ENCODE measurements around the gene SLC10A4.

Gene SLC10A4

DNA sequence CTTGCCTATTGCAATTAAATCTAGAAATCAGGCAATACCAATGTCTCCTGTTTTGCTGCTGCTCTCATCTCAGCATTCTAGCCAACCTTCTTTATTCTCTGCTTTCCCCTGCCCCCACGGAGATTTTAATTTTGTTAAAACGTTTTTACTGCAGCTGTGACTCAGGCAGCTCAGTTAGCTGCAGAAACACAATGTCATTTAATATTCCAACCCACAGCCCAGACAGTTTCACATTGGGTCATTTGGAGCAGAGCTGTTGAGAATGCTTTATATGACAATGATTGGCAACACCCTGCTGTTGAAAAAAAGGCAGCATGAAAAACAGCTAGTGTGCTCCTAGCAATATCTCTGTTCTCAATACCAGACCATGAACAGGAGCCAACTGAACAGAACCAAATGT lies 12.6 kb upstream of the SLC10A4 start:
- no peak overlapping the region for H3K27ac Mint-ChIP-seq
- no peak overlapping the region for H3K4me3 Mint-ChIP-seq
- no peaks in the 10 kb centered on the region for H3K9me3 Mint-ChIP-seq
- H3K36me3 Mint-ChIP-seq: no peaks in the 10 kb centered on the region
- H3K4me1 Mint-ChIP-seq: peaks cover 5% of the 10 kb centered on the region
- no peak for ATAC-seq (ENCODE audit: low read depth)
- DNase-seq (ENCODE audit: low spot score in 2 of 2): no peak
- peaks cover 5% of the 10 kb centered on the region for H3K27me3 Mint-ChIP-seq

DNA sequence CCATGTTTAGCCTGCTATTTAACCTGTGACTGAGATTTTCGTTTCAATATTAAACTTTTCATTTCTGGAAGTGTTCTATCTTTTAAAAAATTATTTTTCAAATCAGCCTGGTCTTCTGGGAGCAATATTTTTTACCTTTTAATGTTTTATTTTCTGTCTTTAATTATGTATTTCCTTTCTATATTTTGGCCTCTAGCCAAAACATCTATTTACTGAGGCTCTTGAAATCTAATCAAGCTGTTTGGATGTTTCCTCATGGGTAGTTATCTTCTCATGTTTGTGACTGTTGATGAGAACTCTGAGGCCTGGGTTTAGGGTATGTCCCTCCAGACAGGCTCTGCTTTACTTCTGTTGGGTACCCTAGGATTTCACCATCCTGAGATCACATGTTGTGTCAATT lies 10.3 kb upstream of the SLC10A4 start:
- no peak for DNase-seq (ENCODE audit: low spot score in 2 of 2)
- Mint-ChIP-seq H3K4me3 (no peak overlapping the region), H3K4me1 (no peaks in the 10 kb centered on the region)

DNA sequence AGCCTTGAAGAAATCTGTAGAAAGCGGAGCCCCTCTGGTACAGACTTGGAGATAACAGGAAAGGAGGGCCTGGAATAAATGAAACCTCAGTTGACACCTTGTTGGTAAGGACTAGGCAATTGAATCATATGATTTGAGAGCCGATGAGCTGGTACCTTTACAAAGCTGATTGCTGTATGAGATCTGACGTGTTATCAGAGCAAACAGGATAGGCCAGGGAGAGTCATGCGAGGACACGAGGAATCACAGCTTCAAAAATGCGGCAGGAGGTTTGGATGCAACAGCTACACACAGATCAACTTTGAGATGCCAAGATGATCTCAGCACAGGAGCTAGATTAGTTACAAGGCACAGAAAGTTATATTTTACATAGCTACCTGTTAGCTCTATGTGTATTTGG lies 7.4 kb upstream of the SLC10A4 start:
- H3K27me3 Mint-ChIP-seq: peaks cover 3% of the 10 kb centered on the region
- H3K27ac Mint-ChIP-seq: no peak overlapping the region
- ATAC-seq (ENCODE audit: low read depth): no peak
- H3K4me3 Mint-ChIP-seq: no peak overlapping the region
- no peaks in the 10 kb centered on the region for H3K36me3 Mint-ChIP-seq
- H3K4me1 Mint-ChIP-seq: no peaks in the 10 kb centered on the region
- no peak for DNase-seq (ENCODE audit: low spot score in 2 of 2)
- H3K9me3 Mint-ChIP-seq: no peaks in the 10 kb centered on the region

More for the DNA sequence above, 10.3 kb upstream of the SLC10A4 start:
- peaks cover 5% of the 10 kb centered on the region for H3K27me3 Mint-ChIP-seq
- no peak for ATAC-seq (ENCODE audit: low read depth)
- no peaks in the 10 kb centered on the region for H3K9me3 Mint-ChIP-seq
- H3K27ac Mint-ChIP-seq: no peak overlapping the region
- no peaks in the 10 kb centered on the region for H3K36me3 Mint-ChIP-seq

DNA sequence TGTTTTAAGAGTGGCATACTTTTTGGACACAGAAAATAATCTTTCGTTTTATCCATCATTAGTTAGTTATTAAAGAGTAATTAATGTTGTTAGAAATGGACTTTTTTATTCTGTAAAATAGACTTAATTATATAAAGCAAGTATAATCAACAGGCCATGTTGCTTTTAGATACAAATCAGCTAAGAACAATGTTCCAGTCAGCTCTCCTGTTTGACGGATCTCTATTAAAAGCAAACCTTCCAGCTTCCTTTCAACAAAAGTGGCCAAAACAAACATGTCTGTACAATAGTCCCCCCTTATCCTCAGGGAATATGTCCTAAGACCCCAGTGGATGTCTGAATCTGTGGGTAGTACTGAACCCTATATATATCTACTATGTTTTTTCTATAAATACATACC lies 4.9 kb upstream of the SLC10A4 start:
- no peak overlapping the region for H3K4me3 Mint-ChIP-seq
- H3K27ac Mint-ChIP-seq: no peak overlapping the region
- peaks cover 6% of the 10 kb centered on the region for H3K27me3 Mint-ChIP-seq
- no peaks in the 10 kb centered on the region for H3K9me3 Mint-ChIP-seq
- no peak for ATAC-seq (ENCODE audit: low read depth)
- no peaks in the 10 kb centered on the region for H3K36me3 Mint-ChIP-seq
- DNase-seq (ENCODE audit: low spot score in 2 of 2): no peak
- H3K4me1 Mint-ChIP-seq: no peaks in the 10 kb centered on the region

DNA sequence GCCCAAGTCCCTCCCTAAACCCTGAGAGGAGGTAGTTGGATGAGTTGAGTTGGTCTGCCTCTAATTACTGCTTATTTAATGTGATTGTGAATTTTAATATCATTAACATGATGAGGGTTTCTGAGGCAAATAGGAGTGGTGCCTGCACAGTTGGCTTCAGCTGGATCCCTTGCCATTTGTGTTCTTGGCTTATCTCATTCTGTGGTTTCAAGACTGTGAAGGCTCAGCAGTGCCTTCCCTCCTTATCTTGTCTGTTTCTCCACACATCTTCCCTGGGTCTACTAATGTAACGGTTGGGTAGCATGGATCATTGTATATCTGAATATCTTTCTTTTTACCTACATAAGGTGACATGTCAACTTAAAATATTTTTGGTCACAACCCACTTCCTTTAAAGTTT lies 1.6 kb upstream of the SLC10A4 start:
- DNase-seq (ENCODE audit: low spot score in 2 of 2): no peak
- H3K4me1 Mint-ChIP-seq: peaks cover 9% of the 10 kb centered on the region
- H3K27ac Mint-ChIP-seq: no peak overlapping the region
- no peaks in the 10 kb centered on the region for H3K36me3 Mint-ChIP-seq
- peaks cover 16% of the 10 kb centered on the region for H3K27me3 Mint-ChIP-seq
- no peaks in the 10 kb centered on the region for H3K9me3 Mint-ChIP-seq
- ATAC-seq (ENCODE audit: low read depth): no peak
- no peak overlapping the region for H3K4me3 Mint-ChIP-seq

DNA sequence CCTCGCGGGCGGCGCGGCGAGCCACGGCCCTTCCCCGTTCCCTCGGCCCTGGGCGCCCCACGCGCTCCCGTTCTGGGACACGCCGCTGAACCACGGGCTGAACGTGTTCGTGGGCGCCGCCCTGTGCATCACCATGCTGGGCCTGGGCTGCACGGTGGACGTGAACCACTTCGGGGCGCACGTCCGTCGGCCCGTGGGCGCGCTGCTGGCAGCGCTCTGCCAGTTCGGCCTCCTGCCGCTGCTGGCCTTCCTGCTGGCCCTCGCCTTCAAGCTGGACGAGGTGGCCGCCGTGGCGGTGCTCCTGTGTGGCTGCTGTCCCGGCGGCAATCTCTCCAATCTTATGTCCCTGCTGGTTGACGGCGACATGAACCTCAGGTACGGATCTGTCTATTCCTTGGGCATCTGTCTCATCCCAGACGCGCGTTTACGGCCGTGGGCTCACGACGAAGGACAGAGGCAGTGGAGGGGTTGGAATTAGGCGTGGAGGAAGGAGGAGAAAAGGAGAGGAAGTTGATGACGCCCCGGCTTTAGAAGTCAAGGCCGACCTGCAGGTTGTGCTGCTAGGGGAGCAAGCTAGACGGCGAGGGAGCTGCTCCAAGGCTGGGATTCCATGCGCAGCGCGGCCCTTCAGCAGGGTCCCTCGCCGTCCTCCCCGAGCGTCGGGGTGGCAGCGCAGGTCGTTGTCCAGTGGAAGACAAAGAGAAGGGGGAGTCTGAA lies 792 bp downstream of the SLC10A4 start:
- no peaks in the 10 kb centered on the region for H3K36me3 Mint-ChIP-seq
- peaks cover 9% of the 10 kb centered on the region for H3K4me1 Mint-ChIP-seq
- peaks cover 25% of the 10 kb centered on the region for H3K27me3 Mint-ChIP-seq
- H3K4me3 Mint-ChIP-seq: peak overlapping the region; percentile 71
- DNase-seq (ENCODE audit: low spot score in 2 of 2): no peak
- no peaks in the 10 kb centered on the region for H3K9me3 Mint-ChIP-seq
- H3K27ac Mint-ChIP-seq: no peak overlapping the region
- ATAC-seq (ENCODE audit: low read depth): peak; percentile 22

DNA sequence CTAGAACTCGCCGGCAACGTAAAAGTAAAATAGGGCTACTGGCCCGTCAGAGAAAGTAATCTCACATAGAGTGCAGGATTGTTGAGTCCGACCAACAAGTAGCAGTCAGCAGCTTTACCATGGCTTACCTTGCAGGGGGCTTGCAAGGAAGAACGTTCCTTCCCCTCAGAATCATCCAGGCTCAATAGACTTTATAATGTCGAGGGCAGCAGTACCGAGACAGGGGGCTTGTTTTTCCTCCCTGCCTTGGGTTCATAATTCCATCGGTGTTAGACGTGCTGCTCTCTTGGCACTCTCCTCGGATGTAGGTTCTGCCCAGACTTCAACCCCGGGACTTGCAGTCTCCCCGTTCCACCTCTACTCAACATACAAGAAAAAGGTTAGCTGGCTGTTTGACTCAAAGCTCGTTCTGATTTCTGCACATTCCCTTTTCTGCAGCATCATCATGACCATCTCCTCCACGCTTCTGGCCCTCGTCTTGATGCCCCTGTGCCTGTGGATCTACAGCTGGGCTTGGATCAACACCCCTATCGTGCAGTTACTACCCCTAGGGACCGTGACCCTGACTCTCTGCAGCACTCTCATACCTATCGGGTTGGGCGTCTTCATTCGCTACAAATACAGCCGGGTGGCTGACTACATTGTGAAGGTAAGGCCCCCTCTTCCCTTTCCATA lies 1.5 kb downstream of the SLC10A4 start:
- H3K27ac Mint-ChIP-seq: no peak overlapping the region
- peaks cover 25% of the 10 kb centered on the region for H3K27me3 Mint-ChIP-seq
- peak overlapping the region; percentile 71 for H3K4me3 Mint-ChIP-seq
- ATAC-seq (ENCODE audit: low read depth) (no peak), DNase-seq (ENCODE audit: low spot score in 2 of 2) (no peak)
- no peaks in the 10 kb centered on the region for H3K36me3 Mint-ChIP-seq
- H3K4me1 Mint-ChIP-seq: peaks cover 9% of the 10 kb centered on the region
- no peaks in the 10 kb centered on the region for H3K9me3 Mint-ChIP-seq

DNA sequence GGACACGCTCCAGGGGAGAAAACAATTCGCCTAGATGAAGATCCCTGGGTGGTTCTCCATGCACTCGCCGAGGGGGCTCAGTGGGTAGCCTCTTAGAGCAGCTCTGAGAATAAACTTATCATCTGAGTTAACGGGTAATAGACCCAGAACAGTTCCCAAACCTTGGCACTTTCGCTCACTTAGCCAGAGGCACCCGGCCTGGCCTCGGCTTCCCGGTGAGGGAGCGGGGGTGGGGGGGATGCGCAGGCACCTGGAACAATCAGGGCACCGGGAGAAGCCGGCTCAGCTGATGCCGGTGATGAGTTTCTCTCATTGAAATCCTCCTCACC lies 6.5 kb downstream of the SLC10A4 start:
- Mint-ChIP-seq H3K27me3 (peaks cover 16% of the 10 kb centered on the region), H3K27ac (peak overlapping the region; percentile 63)

DNA sequence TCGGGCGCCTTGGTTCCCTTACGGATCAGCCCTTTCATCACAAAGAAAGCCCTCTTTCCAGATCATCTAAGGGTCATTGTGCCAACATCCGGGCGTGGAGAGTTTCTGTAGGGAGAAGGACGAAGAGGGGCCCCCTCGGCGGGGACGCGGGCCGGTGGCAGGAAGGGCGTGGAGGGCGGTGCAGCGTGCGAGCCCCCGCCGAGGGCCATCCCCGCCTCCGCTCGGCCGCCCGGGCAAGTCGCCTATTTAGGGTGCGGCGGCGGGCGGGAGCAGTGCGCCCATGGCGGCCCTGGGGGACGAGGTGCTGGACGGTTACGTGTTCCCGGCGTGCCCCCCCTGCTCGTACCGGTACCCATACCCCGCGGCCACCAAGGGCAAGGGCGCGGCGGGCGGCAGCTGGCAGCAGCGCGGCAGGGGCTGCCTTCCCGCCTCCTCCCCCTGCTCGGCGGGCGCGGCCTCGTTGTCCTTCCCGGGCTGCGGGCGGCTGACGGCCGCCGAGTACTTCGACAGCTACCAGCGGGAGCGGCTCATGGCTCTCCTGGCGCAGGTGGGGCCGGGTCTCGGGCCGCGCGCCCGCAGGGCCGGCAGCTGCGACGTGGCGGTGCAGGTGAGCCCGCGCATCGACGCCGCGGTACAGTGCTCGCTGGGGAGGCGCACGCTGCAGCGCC lies 7.0 kb downstream of the SLC10A4 start, which contains the start of gene ZAR1:
TSS of gene ZAR1 (plus strand) at position 241 of the 668 bp plus-strand sequence. CDS start at position 281, 40 bp downstream.
- H3K36me3 Mint-ChIP-seq: no peaks in the 10 kb centered on the region

More for the DNA sequence above, 6.5 kb downstream of the SLC10A4 start:
- no peak for ATAC-seq (ENCODE audit: low read depth)
- Mint-ChIP-seq H3K4me1 (peaks cover 4% of the 10 kb centered on the region), H3K36me3 (no peaks in the 10 kb centered on the region), H3K4me3 (peak overlapping the region; percentile 67), H3K9me3 (no peaks in the 10 kb centered on the region)
- DNase-seq (ENCODE audit: low spot score in 2 of 2): no peak

DNA sequence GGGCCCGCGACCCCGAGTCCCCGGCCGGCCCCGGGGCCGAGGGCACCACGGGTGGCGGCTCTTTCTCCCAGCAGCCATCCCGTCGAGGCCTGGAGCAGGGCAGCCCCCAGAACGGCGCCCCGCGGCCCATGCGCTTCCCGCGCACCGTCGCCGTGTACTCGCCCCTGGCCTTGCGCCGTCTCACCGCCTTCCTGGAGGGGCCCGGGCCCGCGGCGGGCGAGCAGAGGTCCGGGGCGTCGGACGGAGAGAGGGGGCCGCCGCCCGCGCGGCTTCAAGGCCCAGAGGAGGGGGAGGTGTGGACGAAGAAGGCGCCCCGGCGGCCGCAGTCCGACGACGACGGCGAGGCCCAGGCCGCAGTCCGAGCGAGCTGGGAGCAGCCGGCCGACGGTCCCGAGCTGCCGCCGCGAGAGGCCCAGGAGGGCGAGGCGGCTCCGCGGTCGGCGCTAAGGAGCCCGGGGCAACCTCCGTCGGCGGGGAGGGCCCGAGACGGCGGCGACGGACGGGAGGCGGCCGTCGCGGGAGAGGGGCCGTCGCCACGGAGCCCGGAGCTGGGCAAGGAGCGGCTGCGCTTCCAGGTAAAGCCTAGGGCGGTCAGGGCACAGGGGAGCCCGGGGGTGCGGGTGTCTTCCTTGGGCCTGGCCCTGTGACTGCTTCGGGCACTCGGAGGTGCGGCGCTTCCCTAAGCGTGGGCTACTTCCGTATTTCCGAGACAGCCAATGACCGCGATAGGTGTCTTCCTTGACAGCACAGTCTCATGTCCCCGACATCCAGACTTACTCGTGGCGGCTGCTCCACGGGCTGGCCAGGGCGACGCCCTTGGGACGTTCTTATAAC lies 7.8 kb downstream of the SLC10A4 start:
- no peaks in the 10 kb centered on the region for H3K4me1 Mint-ChIP-seq
- DNase-seq (ENCODE audit: low spot score in 2 of 2) (no peak), ATAC-seq (ENCODE audit: low read depth) (peak; percentile 58)
- H3K36me3 Mint-ChIP-seq: no peaks in the 10 kb centered on the region
- peak overlapping the region; percentile 24 for H3K4me3 Mint-ChIP-seq
- no peaks in the 10 kb centered on the region for H3K9me3 Mint-ChIP-seq
- H3K27ac Mint-ChIP-seq: no peak overlapping the region
- H3K27me3 Mint-ChIP-seq: peaks cover 10% of the 10 kb centered on the region

More for the DNA sequence above, 7.0 kb downstream of the SLC10A4 start, which contains the start of gene ZAR1:
- no peaks in the 10 kb centered on the region for H3K9me3 Mint-ChIP-seq
- peak within 1 kb of the TSS; percentile 67 for H3K4me3 Mint-ChIP-seq
- peaks cover 11% of the 10 kb centered on the region for H3K27me3 Mint-ChIP-seq
- ATAC-seq (ENCODE audit: low read depth) (peak; percentile 35), DNase-seq (ENCODE audit: low spot score in 2 of 2) (peak in 1 of 2 donors; percentile 15)
- no peaks in the 10 kb centered on the region for H3K4me1 Mint-ChIP-seq
- peak within 1 kb of the TSS; percentile 63 for H3K27ac Mint-ChIP-seq

DNA sequence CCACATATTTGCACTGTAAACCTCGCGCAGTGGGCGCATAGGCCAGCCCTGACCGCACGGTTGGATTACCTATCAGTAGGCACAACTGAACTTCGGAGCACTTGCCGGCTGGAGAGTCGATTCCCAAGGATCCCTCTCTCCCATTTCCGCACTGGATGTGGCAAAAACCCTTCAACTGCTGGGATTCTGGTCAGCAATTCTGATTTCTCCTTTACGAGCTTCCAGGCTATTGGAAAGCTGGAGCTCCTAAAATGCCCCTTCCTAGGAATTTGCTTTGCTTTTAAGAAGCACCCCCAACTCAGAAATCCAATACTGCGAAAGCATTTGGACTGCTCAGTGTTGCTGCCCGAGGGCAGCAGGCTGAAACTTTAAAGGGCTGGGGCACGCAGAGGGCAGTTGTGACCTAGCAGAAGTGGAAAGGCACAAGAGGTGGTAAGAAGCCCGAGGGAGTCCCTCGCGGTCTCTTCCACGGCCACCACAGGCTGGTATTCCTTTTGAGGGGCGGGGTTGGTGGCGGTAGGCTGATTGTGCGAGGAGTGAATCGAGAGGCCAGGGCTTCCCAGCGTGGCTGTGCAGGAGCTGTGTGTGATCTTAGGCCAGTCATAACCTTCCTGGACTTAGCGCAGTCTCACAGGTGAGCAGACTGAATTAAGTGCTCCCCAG lies 8.5 kb downstream of the SLC10A4 start:
- Mint-ChIP-seq H3K4me1 (no peaks in the 10 kb centered on the region), H3K27me3 (peaks cover 10% of the 10 kb centered on the region), H3K27ac (no peak overlapping the region), H3K9me3 (no peaks in the 10 kb centered on the region), H3K36me3 (peaks cover 2% of the 10 kb centered on the region), H3K4me3 (peak overlapping the region; percentile 24)
- ATAC-seq (ENCODE audit: low read depth): no peak
- no peak for DNase-seq (ENCODE audit: low spot score in 2 of 2)

DNA sequence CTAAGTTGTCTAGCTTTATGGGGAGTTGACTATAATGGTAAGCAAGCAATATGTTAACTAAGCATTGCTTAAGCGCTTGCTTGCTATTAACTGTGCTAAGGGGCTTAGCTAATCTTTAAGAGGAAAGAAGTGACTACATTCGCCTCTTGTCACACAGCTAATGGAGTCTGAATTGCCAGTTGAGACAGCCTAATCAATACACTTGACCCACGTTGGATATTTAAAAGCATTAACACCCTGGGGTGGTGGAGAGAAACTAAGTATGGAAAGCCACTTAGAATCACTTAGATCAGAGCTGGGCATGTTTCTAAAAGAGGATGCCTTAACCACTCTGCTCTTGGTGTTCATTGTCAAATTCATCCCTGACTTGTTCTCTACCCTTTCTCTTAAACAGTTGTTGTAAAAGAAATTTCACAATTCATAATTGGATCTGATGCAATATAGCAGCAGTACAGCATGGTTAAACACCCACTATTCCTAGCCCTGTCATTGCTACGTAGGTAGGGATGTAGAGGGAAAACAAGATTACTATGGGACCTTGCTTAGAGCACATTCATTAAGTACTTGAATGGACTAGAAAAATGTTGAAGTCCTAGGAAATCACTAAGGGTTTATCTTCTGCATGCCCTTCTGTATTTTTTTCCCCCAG lies 10.4 kb downstream of the SLC10A4 start:
- H3K27ac Mint-ChIP-seq: no peak overlapping the region
- peaks cover 2% of the 10 kb centered on the region for H3K36me3 Mint-ChIP-seq
- H3K9me3 Mint-ChIP-seq: no peaks in the 10 kb centered on the region
- no peak for ATAC-seq (ENCODE audit: low read depth)
- no peak overlapping the region for H3K4me3 Mint-ChIP-seq
- H3K4me1 Mint-ChIP-seq: no peaks in the 10 kb centered on the region
- peaks cover 3% of the 10 kb centered on the region for H3K27me3 Mint-ChIP-seq
- no peak for DNase-seq (ENCODE audit: low spot score in 2 of 2)

DNA sequence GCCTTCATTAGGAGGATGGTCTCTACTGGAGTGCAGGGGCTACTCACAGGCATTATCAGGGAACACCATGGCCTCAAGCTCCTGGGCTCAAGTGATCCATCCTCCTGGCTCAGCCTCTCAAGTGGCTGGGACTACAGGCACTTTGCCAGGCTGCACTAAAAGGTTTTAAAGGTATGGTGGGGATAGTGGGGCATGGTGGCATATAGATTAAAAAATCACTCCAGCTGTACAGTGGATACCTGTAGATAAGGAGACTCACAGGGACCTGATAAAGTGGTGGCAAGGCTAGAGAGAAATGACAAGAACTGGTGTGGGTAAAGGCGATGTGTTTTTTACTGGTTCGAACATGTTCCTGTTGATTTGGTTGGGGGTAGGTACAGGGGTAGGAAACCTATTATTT lies 12.8 kb downstream of the SLC10A4 start:
- ATAC-seq (ENCODE audit: low read depth) (no peak), DNase-seq (ENCODE audit: low spot score in 2 of 2) (no peak)
- Mint-ChIP-seq H3K4me3 (no peak overlapping the region), H3K9me3 (no peaks in the 10 kb centered on the region), H3K4me1 (no peaks in the 10 kb centered on the region), H3K27ac (peak overlapping the region; percentile 58), H3K36me3 (peaks cover 13% of the 10 kb centered on the region), H3K27me3 (no peaks in the 10 kb centered on the region)

All from memory B cell (primary cell).